Measurements from ENCODE around the gene C1orf21. TPM values are rescaled to one million over a fixed set of nuclear protein-coding genes. Genes with fewer than 3 reads are reported as not detected.

Gene C1orf21
- total RNA-seq, 1 experiment from 2014 or later = 11.8 TPM

- no peaks in the 10 kb centered on the region for H3K27me3 ChIP-seq (ENCODE audit: control insufficient read depth, insufficient read depth, low read length)
- no peaks in the 10 kb centered on the region for H3K36me3 ChIP-seq (replicated peaks; ENCODE audit: control insufficient read depth, insufficient read depth, low read length)
- DNase-seq = no peak
- H3K4me3 ChIP-seq (ENCODE audit: insufficient read depth, low read depth, low read length) = no peak overlapping the region
These were observed 170.9 kb downstream of the C1orf21 start for GRCh38 chr1:184557423-184558347.

- no peak for DNase-seq
- no peak overlapping the region for H3K4me3 ChIP-seq (ENCODE audit: insufficient read depth, low read depth, low read length)
- no peaks in the 10 kb centered on the region for H3K36me3 ChIP-seq (replicated peaks; ENCODE audit: control insufficient read depth, insufficient read depth, low read length)
- no peaks in the 10 kb centered on the region for H3K27me3 ChIP-seq (ENCODE audit: control insufficient read depth, insufficient read depth, low read length)
These were observed 171.9 kb downstream of the C1orf21 start for GRCh38 chr1:184558691-184559090.

- no peak overlapping the region for H3K4me3 ChIP-seq (ENCODE audit: insufficient read depth, low read depth, low read length)
- H3K27me3 ChIP-seq (ENCODE audit: control insufficient read depth, insufficient read depth, low read length) = no peaks in the 10 kb centered on the region
- no peak for DNase-seq
- H3K36me3 ChIP-seq (replicated peaks; ENCODE audit: control insufficient read depth, insufficient read depth, low read length) = no peaks in the 10 kb centered on the region
These were observed 172.4 kb downstream of the C1orf21 start for GRCh38 chr1:184559117-184559713.

GRCh38 chr1:184562806-184563205 is 176.0 kb downstream of the C1orf21 start:
- H3K27me3 ChIP-seq (ENCODE audit: control insufficient read depth, insufficient read depth, low read length) = no peaks in the 10 kb centered on the region
- no peaks in the 10 kb centered on the region for H3K36me3 ChIP-seq (replicated peaks; ENCODE audit: control insufficient read depth, insufficient read depth, low read length)
- no peak overlapping the region for H3K4me3 ChIP-seq (ENCODE audit: insufficient read depth, low read depth, low read length)
- no peak for DNase-seq

GRCh38 chr1:184563308-184563707 is 176.5 kb downstream of the C1orf21 start:
- no peaks in the 10 kb centered on the region for H3K27me3 ChIP-seq (ENCODE audit: control insufficient read depth, insufficient read depth, low read length)
- no peaks in the 10 kb centered on the region for H3K36me3 ChIP-seq (replicated peaks; ENCODE audit: control insufficient read depth, insufficient read depth, low read length)
- peak; percentile 16 for DNase-seq
- H3K4me3 ChIP-seq (ENCODE audit: insufficient read depth, low read depth, low read length) = no peak overlapping the region

GRCh38 chr1:184567009-184567408 is 180.2 kb downstream of the C1orf21 start:
- DNase-seq = no peak
- no peaks in the 10 kb centered on the region for H3K27me3 ChIP-seq (ENCODE audit: control insufficient read depth, insufficient read depth, low read length)
- no peak overlapping the region for H3K4me3 ChIP-seq (ENCODE audit: insufficient read depth, low read depth, low read length)
- no peaks in the 10 kb centered on the region for H3K36me3 ChIP-seq (replicated peaks; ENCODE audit: control insufficient read depth, insufficient read depth, low read length)

GRCh38 chr1:184567637-184568036 is 180.8 kb downstream of the C1orf21 start:
- Histone ChIP-seq H3K4me3 (ENCODE audit: insufficient read depth, low read depth, low read length) (no peak overlapping the region), H3K36me3 (replicated peaks; ENCODE audit: control insufficient read depth, insufficient read depth, low read length) (no peaks in the 10 kb centered on the region), H3K27me3 (ENCODE audit: control insufficient read depth, insufficient read depth, low read length) (no peaks in the 10 kb centered on the region)
- DNase-seq = no peak

- H3K36me3 ChIP-seq (replicated peaks; ENCODE audit: control insufficient read depth, insufficient read depth, low read length) = no peaks in the 10 kb centered on the region
- H3K27me3 ChIP-seq (ENCODE audit: control insufficient read depth, insufficient read depth, low read length) = no peaks in the 10 kb centered on the region
- H3K4me3 ChIP-seq (ENCODE audit: insufficient read depth, low read depth, low read length) = no peak overlapping the region
- DNase-seq = no peak
These were observed 181.3 kb downstream of the C1orf21 start for GRCh38 chr1:184568148-184568547.

- Histone ChIP-seq H3K4me3 (ENCODE audit: insufficient read depth, low read depth, low read length) (no peak overlapping the region), H3K27me3 (ENCODE audit: control insufficient read depth, insufficient read depth, low read length) (no peaks in the 10 kb centered on the region), H3K36me3 (replicated peaks; ENCODE audit: control insufficient read depth, insufficient read depth, low read length) (no peaks in the 10 kb centered on the region)
- no peak for DNase-seq
These were observed 182.3 kb downstream of the C1orf21 start for GRCh38 chr1:184569106-184569505.

GRCh38 chr1:184574588-184574987 is 187.8 kb downstream of the C1orf21 start:
- Histone ChIP-seq H3K36me3 (replicated peaks; ENCODE audit: control insufficient read depth, insufficient read depth, low read length) (no peaks in the 10 kb centered on the region), H3K27me3 (ENCODE audit: control insufficient read depth, insufficient read depth, low read length) (no peaks in the 10 kb centered on the region), H3K4me3 (ENCODE audit: insufficient read depth, low read depth, low read length) (no peak overlapping the region)
- peak; percentile 61 for DNase-seq

- no peaks in the 10 kb centered on the region for H3K36me3 ChIP-seq (replicated peaks; ENCODE audit: control insufficient read depth, insufficient read depth, low read length)
These were observed 190.0 kb downstream of the C1orf21 start for GRCh38 chr1:184576822-184577221.

GRCh38 chr1:184577319-184577718 is 190.5 kb downstream of the C1orf21 start:
- no peaks in the 10 kb centered on the region for H3K27me3 ChIP-seq (ENCODE audit: control insufficient read depth, insufficient read depth, low read length)
- H3K36me3 ChIP-seq (replicated peaks; ENCODE audit: control insufficient read depth, insufficient read depth, low read length) = no peaks in the 10 kb centered on the region
- DNase-seq = no peak
- H3K4me3 ChIP-seq (ENCODE audit: insufficient read depth, low read depth, low read length) = no peak overlapping the region

More at GRCh38 chr1:184576822-184577221, 190.0 kb downstream of the C1orf21 start:
- H3K4me3 ChIP-seq (ENCODE audit: insufficient read depth, low read depth, low read length) = no peak overlapping the region
- no peaks in the 10 kb centered on the region for H3K27me3 ChIP-seq (ENCODE audit: control insufficient read depth, insufficient read depth, low read length)
- DNase-seq = no peak

- Histone ChIP-seq H3K27me3 (ENCODE audit: control insufficient read depth, insufficient read depth, low read length) (no peaks in the 10 kb centered on the region), H3K4me3 (ENCODE audit: insufficient read depth, low read depth, low read length) (no peak overlapping the region), H3K36me3 (replicated peaks; ENCODE audit: control insufficient read depth, insufficient read depth, low read length) (no peaks in the 10 kb centered on the region)
- DNase-seq = no peak
These were observed 195.6 kb downstream of the C1orf21 start for GRCh38 chr1:184582411-184582810.

- H3K4me3 ChIP-seq (ENCODE audit: insufficient read depth, low read depth, low read length) = no peak overlapping the region
- H3K27me3 ChIP-seq (ENCODE audit: control insufficient read depth, insufficient read depth, low read length) = no peaks in the 10 kb centered on the region
- peak; percentile 41 for DNase-seq
- H3K36me3 ChIP-seq (replicated peaks; ENCODE audit: control insufficient read depth, insufficient read depth, low read length) = no peaks in the 10 kb centered on the region
These were observed 197.0 kb downstream of the C1orf21 start for GRCh38 chr1:184583849-184584248.

- no peaks in the 10 kb centered on the region for H3K27me3 ChIP-seq (ENCODE audit: control insufficient read depth, insufficient read depth, low read length)
- H3K36me3 ChIP-seq (replicated peaks; ENCODE audit: control insufficient read depth, insufficient read depth, low read length) = no peaks in the 10 kb centered on the region
- no peak for DNase-seq
- no peak overlapping the region for H3K4me3 ChIP-seq (ENCODE audit: insufficient read depth, low read depth, low read length)
These were observed 201.9 kb downstream of the C1orf21 start for GRCh38 chr1:184588701-184589100.

Measured in H7 (cell line).